Measurements from ENCODE around the gene LARP4. TPM values are rescaled to one million over a fixed set of nuclear protein-coding genes. Genes with fewer than 3 reads are reported as not detected.

LARP4 gene
- total and polyA plus RNA-seq, 2 donors (not counting 3 experiments of a cell fraction or from before 2014, with no cell fraction given) = 8.9 to 69.6 TPM

- no peaks in the 10 kb centered on the region for H4K20me1 ChIP-seq (replicated peaks; ENCODE audit: control insufficient read depth, extremely low read depth, insufficient read depth, low read length)
- dilution Hi-C loops (cut with MboI; ENCODE audit: extremely low pct_ligation_motif_present, low sequenced_read_pairs) (no loop called here), intact Hi-C loops (cut with micrococcal nuclease) (no loop called here)
- ChIA-PET POLR2A (no interaction called here), CTCF (interaction anchor here (0.9 to 1.6 kb wide), 6 partner anchors 10 to 76 kb away, joined by 3 to 5 read pairs (median 4); no protein-coding TSS in a partner anchor)
- H3K4me1 ChIP-seq (ENCODE audit: control insufficient read depth, extremely low read depth, insufficient read depth, low read length) = peaks cover 15% of the 10 kb centered on the region
- no peaks in the 10 kb centered on the region for H3K36me3 ChIP-seq (ENCODE audit: control insufficient read depth in 2 of 2, extremely low read depth in 1 of 2, insufficient read depth in 2 of 2, low read length in 2 of 2)
- FAIRE-seq = peak; percentile 98
- H3K27ac ChIP-seq (ENCODE audit: insufficient read depth, low read depth, low read length) = peak overlapping the region; percentile 81
- H3K79me2 ChIP-seq (ENCODE audit: control insufficient read depth, insufficient read depth, low read length) = no peaks in the 10 kb centered on the region
- H3K9ac ChIP-seq (replicated peaks; ENCODE audit: extremely low read depth, insufficient read depth, low read length) = no peak overlapping the region
- H3K4me3 ChIP-seq (replicated peaks in 1 of 3; ENCODE audit: insufficient read depth in 1 of 3, low read depth in 1 of 3, low read length in 3 of 3) = no peak overlapping the region
- TF ChIP-seq POLR2AphosphoS5 (IDR thresholded peaks at IDR 0.05; ENCODE audit: insufficient read depth, low read depth, low read length) (peak; percentile 59), MYC (IDR thresholded peaks at IDR 0.05; ENCODE audit: low read depth, low read length) (no peak), MAX (IDR thresholded peaks at IDR 0.05; ENCODE audit: insufficient read depth, insufficient read length) (no peak), JUN (IDR thresholded peaks at IDR 0.05; ENCODE audit: borderline replicate concordance, insufficient read depth, insufficient read length, low read depth) (peak; percentile 86), POLR2A (IDR thresholded peaks at IDR 0.05; ENCODE audit: low read depth, low read length) (no peak), FOS (IDR thresholded peaks at IDR 0.05; ENCODE audit: borderline replicate concordance, insufficient read depth, low read length) (peak; percentile 96), EZH2 (IDR thresholded peaks at IDR 0.05; ENCODE audit: borderline replicate concordance, low read depth, low read length, severe bottlenecking) (no peak), CTCF (IDR thresholded peaks at IDR 0.05; ENCODE audit: extremely low read depth in 1 of 2, insufficient read depth in 1 of 2, low read depth in 1 of 2, low read length in 2 of 2) (no peak), GATA2 (IDR thresholded peaks at IDR 0.05; ENCODE audit: insufficient read depth, insufficient read length, low read depth, low read length) (peak; percentile 91)
- no peak overlapping the region for H2AFZ ChIP-seq (ENCODE audit: low read depth, low read length)
- H3K4me2 ChIP-seq (ENCODE audit: insufficient read depth, low read length) = peak overlapping the region; percentile 59
- DNase-seq (ENCODE audit: low read depth, low spot score) = peak; percentile 83
- no peaks in the 10 kb centered on the region for H3K27me3 ChIP-seq (ENCODE audit: control insufficient read depth in 2 of 2, insufficient read depth in 2 of 2, low read length in 2 of 2)
- no peaks in the 10 kb centered on the region for H3K9me3 ChIP-seq (replicated peaks; ENCODE audit: control insufficient read depth, insufficient read depth, low read length)
- no peaks in the 10 kb centered on the region for H3K9me1 ChIP-seq (replicated peaks; ENCODE audit: control insufficient read depth, extremely low read depth, insufficient read depth, low read length)
- no TSS peak for BruUV-seq (replicated peaks)
Measured at GRCh38 chr12:50390316-50390741, 10.4 kb upstream of the LARP4 start.
